Measurements from ENCODE around the gene THAP3.

The THAP3 gene

DNA sequence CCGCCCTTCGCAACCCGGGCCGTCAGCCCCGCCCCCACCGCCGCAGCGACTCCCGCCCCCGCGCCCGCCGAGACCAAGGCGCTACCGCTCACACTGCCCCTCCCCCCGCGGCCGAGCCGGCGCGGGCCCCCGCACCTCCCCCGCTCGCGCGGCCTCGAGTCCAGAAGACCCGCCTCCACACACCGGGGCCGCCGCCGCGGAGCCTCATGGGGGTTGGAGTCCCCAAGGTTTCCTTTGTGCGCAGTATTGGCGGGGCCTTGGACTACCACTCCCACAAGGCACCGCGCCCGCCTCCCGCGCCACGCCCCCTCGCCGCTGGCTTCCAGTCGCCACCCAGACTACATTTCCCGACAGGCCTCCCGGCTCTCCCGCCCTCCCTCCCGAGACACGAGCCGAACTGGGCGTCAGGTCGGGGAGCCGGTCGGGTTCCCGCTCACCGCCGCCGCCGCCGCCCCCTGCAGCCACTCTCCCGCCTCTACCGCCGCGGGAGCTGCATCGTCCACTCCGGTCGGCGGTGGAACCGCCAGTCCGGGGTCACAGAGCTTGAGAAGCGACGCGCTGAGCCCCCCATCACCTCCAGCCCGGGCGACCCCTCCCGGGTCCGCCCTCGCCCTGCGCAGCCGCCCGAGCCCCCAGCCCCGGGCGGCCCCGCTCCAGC lies 11.2 kb upstream of the THAP3 start, which contains the start of gene PHF13:
Gene PHF13 (plus strand): TSS at position 371 of the 658 bp plus-strand sequence. CDS start 336 bp downstream, outside the sequence.
- DNase-seq = peak; percentile 99

DNA sequence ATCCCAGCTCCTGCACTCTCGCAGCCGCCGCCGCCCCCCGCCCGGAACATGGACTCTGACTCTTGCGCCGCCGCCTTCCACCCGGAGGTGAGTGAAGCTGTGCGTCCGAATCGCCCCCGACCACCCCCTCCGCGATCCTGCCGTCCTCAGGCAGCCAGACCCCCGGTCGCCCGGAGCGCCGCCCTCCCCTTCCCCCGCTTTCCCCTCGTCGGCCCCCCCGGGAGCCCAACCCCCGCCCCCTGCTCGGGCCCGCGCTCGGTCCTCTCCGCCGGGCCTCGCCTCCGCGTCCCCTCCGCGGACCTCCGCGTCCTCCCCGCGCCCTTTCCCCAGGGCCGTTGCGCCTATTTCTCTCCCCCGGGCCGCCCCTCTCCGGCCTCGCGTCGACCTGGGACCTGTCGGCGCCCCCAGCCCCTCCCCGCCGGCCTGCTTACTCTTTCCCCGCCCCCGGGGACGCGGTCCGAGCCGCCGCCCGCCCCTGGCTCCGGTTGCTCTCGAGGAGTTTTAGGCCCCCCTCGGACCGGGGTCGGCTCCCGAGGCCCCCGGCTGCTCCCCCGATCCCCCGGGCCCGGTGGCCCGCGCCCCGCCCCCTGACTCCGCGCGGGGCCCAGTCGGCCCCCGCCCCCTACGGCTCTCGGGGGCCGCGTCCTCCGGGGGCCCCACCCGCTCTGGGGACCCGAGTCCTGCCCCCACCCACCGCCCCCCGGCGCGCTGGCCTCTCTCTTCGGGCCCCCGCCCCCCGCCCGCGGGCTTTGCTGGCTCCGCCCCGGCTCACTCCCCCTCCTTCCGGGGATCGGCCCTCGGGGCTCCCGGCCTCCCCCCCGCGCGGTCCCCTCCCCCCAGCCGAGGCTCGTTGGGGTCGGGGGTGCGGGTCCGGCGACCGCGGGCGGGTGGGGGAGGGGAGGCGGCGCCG lies 10.4 kb upstream of the THAP3 start:
- no peak for DNase-seq

DNA sequence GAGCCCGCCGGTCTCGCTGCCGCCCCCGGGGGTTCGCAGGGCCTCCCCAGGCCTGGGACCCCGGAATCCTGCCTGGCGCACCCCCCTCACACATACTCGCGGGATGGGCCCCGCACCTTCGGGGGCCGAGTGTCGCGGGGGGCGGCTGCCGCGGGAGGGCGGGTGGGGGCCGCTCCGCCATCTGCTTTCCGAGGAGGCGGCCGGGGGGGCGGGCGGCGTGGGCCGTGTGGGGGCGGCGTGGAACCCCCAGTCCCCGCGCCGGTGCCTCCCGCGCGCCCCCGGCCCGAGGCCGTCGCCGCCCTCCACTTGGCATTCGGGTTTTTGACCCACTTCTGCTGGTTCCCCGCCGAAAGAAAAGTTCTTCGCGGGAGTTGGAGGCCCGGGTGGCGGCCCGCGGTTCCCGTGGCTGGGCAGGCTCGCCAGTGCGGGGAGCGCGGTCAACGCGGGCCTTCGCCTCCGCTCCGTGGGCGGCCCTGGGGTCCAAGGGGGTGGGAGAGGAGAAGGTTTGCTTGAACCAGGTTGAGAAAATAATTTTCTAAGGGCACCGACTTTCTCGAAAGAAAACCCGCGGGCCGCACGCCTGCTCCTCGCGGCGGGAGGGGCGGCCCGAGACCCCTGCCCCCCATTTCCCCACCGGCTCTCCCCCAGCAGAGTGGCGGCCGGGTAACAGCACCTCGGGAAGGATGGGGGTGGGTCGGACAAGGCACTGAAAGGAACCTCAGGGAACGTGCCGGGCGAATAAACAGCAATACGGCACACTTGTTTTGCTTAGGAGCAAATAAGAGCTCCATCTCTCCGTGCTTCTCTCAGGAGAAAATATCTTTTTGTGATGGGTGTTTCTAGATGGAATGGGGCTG lies 9.5 kb upstream of the THAP3 start:
- DNase-seq = no peak

DNA sequence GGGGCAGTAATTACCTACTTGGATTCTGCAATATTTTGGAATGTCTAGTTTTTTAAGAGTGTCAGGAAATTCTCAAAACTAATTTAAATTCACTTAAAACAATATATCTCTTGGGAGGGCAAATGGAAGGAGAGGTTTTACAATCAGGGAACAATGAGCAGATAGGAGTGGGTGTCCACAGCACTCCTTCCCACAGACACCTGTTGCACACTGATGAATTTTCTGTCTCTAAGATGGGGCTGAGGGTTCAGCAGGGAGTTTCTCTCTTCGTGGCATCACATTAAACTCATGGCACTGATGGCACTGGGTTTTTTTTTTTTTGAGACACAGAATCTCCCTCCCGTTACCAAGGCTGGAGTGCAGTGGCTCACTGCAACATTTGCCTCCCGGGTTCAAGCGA lies 5.6 kb upstream of the THAP3 start:
- DNase-seq = no peak

DNA sequence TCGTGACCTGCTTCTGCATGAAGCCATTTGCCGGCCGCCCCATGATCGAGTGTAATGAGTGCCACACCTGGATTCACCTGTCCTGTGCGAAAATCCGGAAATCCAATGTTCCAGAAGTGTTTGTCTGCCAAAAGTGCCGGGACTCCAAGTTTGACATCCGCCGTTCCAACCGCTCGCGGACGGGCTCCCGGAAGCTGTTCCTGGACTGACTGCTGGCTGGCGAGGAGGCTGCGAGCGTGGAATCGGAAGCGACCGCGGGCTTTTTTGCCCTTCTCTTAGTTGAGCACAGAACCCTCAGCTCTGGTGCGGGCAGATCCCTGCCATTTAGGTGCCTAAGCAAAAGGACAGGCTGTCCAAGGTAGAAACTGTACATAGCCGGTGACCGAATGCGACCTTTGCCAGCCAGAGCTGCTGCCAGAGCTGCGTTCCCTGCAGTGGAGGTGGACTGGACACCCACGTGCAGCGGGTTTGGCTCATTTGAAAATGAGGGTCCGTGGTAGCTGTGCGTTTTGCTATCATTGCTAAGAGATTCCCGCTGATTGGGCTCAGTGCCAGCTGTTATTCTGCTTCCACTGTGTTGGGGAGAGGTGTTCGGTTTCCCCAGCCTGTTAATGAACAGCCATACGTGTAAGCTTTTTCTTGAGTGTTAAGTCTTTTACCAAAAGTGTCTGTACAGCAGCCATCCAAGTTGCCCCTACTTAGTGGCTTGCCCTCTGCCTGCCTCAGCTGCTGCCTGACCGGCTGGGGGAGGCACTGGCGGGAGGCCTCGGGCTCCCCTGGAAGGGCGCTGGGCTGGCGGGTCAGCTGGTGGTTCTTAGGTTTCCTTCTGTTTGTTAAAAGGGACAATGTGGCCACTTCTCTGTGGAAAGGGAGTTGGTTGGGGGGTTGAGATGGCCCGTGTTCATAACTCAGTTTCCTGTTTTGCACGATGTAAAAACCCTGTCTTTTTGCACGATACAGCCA lies 3.0 kb upstream of the THAP3 start:
- DNase-seq = no peak

DNA sequence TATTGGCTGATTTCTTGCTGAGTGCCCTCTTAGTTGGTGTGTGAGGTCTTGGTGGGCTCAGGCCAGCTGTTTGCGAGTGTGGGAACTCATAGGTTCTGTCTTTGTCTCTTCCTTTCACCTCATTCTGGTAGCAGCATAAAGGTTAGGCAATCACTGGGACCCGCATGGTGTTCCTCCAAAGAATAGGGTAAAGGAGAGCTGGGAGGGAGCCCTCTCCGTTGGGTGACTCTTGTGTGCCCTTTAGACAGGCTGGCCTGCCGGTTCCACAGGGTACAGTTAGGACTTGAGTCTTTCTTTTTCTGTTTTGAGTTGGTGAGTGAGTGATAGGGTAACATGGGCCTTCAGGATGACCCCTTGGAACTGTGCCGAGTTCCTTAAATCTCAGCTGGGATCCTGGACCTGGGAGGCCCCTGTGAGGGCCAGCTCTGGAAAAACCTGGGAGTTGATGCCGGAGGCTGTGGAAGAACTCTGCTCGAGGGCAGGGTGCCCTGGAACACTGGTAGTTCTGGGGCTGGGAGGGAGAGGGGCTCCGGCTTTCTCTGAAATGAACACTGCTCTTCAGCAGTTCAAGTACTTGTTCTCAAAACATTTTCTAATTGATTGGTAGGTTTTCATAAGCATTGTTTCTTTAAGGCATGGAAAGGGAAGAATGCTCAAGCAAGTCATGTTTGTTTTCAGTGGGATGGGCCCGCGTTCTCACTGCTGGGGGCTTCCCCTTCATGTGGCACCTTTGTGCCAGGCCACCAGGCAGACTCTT lies 2.1 kb upstream of the THAP3 start:
- no peak for DNase-seq

DNA sequence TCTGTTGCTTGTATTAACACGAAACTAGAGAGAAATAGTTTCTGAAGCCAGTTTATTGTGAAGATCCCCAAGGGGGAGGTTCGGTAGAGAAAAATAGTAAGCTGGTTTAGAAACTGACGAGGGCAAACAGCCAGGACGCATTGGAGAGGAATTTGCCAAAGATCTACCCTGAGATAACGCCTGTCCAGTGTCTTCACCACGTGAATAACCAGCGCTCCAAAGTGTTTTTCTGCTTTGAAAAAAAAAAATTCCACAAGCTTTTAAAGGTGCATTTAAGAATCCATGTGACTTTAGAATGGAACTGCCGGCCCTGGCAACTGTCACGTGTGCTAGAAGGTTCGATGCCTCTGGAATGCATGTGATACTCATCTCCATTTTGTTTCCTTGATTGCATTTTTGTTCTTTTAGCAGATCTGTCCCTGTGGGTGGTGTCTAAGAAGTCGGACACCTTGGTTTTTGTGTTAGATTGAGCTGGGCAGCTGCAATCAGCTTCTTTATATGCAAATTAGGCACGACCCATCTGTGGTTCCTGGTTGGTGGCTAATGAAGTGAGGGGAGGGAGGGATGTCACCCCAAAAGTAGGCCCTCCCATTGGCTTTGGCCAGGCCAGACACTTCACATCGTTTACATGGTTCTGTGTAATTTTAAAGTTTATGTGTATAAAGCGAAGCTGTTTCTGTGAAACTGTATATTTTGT lies 1.3 kb upstream of the THAP3 start:
- DNase-seq = no peak

DNA sequence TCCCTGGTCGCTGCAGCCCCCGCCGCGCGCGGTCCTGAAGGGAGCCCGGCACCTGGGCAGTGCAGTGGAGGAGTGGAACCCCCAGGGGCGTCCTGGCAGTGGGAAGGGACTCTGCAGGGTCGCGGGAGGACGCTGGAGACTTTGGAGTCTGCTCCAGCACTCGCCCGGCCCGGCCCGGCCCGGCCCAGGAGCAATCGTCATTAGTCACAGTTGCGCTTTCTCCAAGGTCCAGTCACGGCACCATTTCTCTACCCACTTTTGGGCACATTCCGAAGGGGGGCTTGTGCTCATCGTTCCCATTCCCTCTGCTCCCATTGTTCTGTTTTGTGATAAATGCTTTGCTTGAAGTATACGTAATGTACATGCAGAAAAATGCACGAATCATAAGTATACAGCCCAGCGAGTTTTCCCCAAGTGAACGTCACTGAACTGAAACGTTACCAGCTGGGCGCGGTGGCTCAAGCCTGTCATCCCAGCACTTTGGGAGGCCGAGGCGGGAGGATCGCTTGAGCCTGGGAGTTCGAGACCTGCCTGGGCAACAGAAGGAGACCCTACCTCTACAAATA lies 999 bp downstream of the THAP3 start:
- DNase-seq = peak; percentile 40

DNA sequence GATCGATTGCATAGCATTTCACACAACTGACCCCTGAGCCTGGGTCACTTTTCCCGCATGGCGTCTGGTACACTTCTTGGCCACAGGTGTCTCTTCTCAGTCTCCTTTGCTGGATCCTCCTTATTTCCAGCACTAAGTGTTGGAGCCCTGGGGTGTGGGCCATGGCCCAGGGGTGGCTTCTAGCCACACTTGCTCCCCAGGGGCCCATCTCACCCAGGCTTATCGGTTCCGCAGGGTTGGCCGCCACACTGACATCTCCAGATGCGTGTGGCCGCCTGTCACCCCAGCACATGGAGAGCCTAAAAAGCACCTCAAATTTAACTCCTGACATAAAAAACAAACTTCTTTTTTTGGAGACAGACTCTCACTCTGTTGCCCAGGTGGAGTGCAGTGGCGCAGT lies 2.4 kb downstream of the THAP3 start:
- no peak for DNase-seq

DNA sequence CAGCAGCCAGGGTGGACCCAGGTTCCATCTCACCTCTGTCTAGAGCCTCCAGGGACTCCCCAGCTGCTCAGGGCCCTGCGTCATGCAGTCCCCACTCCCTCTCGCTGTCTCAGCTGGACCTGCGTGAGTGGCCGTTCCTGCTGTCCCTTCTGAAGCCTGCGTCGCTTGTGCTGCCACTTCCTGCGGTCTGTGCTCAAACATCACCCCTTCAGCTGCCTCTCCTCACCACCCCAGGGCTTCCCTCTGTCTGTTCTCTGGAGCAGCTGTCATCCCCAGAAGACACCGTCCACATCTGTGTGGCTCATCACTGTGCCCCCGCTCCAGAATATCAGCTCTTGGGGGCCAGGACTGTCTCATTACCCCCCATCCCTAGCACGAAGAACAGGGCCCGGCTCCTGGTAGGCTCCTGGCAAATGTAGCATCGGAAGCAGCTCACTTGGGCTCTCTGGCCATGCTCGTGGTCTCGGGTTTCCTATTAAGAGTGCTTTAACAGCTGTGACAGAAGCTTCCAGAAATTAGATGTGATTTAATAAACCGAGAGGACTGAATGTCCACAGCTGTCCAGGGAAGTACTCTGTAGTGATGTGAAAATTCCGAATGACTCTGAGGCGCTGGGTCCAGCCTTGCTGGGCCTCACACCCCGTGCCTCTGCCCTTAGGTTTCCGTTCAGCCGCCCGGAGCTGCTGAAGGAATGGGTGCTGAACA lies 3.3 kb downstream of the THAP3 start:
- DNase-seq = no peak

DNA sequence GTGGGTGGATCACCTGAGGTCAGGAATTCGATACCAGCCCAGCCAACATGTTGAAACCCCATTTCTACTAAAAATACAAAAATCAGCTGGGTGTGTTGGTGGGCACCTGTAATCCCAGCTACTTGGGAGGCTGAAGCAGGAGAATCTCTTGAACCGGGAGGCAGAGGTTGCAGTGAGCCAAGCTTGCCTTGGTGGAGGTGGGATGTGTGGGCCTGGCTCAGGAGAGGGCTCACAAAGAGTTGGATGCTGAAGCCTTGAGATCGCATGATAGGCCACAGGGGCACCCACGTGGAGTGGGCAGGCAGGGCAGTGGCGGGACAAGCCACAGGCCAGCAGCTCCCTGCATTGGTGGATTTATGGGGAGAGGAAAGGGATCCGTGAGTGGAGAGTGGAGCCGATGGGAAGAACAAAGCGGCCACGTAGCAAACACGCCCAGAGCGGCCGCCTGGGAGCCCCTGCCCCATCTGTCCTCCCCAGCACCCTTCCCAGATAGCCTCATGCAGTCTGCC lies 4.4 kb downstream of the THAP3 start:
- DNase-seq = no peak

DNA sequence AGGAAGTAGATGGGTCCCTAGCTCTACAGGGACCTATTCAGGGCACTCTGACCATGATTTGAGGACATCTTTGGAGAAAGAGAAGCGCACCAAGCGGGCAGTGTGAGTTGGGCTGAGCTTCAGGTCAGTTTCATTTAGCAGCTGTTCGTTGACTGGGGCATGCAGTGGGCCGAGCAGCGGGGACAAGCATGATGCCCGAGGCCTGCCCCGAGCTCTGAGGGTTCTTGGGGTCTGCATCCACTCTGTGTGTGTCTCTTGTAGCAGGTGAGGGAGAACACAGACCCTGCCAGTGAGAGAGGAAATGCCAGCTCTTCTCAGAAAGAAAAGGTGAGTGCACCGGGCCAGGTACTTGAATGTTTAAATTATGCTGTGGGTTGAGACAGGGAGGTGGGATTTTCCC lies 5.4 kb downstream of the THAP3 start:
- DNase-seq = no peak

DNA sequence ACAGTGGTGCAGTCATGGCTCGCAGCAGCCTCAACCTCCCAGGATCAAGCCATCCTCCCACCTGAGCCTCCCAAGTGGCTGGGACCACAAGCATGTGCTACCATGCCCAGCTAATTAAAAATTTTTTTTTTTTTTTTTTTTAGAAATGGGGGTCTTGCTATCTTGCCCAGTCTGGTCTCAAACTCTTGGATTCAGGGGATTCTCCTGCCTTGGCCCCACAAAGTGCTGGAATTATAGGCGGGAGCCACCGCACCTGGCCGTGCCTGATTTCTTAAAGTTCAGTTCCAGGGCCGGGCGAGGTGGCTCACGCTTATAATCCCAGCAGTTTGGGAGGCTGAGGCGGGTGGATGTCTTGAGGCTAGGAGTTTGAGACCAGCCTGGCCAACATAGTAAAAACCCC lies 6.4 kb downstream of the THAP3 start:
- DNase-seq = no peak

DNA sequence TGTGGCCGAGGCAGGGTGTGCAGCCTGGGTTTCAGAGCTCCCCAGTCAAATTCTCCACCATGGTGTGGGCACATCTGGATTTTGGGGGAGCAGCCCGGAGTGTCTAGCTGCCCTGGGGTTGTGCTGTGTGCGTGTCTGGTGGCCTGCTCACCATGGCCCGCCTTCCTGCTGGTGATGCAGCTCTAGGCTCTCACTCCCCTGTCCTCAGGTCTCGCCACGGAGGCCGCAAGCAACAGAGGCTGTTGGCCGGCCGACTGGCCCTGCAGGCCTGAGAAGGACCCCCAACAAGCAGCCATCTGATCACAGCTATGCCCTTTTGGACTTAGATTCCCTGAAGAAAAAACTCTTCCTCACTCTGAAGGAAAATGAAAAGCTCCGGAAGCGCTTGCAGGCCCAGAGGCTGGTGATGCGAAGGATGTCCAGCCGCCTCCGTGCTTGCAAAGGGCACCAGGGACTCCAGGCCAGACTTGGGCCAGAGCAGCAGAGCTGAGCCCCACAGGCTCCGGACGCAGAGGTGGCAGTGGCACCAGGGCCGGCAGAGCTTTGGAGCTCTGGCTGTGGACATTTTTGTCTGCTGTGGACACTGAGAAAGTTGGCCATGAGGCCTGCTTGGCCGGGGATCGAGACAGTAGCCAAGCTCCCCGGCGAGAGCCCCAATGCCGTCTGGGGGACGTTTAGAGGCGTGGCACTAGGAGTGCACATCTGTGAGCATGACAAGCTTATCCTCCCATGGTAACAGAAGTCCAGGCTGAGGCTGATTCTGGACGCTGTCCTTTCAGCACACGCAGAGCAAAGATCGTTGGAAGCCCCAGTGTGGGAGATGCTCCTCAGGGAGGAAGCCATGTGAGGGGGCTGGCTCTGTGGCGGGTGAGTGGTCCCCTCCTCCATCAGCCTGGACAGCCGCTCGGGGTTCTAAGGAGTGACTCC lies 8.2 kb downstream of the THAP3 start:
- DNase-seq = no peak

DNA sequence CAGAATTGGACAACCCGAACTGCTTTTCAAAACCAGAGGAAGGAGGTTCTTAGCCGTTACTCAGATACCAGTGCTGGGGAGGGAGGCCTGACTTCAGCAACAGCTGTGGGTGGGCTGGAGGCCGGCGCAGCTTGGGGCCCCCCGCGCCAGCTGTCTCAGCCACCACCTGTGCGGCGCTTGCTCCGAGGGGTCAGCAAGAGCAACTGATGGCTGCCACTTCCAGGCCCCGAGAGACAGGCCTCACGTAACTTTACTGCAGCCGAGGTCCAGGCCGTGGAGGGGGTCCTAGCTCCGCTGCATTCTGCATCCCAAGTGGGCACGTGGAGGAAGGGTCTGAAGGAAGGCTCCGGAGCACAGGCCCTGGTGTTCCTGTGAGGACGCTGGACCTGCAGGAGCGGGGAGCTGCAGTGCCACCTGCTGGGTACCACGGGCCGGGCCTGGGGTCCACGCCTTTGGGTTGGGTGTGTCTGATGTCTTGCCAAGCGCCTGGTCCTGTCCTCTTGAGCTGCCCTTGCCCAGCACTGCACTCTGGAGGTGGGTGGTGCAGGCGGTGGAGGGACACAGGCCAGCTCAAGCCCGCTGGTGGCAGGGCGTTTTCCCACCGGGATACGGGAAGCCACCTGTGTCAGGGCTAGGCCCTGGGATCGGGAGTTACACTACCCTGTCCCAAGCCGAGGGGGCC lies 9.8 kb downstream of the THAP3 start:
- peak; percentile 17 for DNase-seq

DNA sequence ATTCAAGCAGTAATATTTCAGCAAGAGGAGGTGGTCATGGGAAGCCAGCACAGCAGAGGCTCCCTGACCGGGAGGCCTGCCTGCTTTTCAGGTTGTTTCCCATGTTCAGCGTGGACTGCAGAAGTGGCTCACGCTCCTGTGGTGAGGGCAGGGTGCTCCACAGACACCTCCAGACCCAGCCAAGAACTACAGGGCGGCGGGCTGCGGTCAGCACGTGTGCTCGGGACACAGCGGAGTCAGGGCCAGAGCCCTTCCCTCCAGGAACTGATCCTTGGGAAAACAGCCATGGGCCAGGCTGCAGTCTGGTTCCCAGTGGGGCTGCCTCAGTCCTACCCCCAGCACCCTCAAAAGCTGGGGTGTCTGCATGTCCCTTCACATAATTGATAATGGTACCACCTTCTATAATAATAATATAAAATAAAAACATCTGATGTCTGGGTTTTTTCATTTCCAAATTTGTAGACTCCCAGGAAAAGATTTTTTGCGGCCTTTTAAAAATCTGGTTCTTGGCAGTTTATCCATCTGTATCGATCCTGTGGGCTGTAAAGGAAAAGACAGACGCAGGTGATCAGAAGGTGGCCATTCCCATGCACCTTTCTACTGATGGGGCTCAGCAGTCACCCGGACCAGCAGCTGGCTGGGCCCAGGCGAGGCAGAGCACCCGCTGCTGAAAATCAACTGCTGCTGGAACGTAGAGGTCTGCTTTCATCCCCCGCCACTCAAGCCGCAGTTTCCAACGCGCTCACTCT lies 10.7 kb downstream of the THAP3 start:
- no peak for DNase-seq
